Activated naive CD4-positive, alpha-beta T cell treated with anti-CD3 and anti-CD28 coated beads, Interleukin-2, amount 50 U/mL, for 24 hours (primary cell): ENCODE measurements around the gene ENKD1.

Source experiments
- H3K27ac Mint-ChIP-seq: one replicate; pipeline ENCODE4 v1.8.0; 2021; ENCODE audit warnings: mild to moderate bottlenecking, mixed read lengths
- H3K27me3 Mint-ChIP-seq: one replicate; pipeline ENCODE4 v1.8.0; 2021; ENCODE audit warnings: mixed read lengths
- H3K36me3 Mint-ChIP-seq: one replicate; pipeline ENCODE4 v1.8.0; 2021; ENCODE audit warnings: mixed read lengths
- H3K4me1 Mint-ChIP-seq: one replicate; pipeline ENCODE4 v1.8.0; 2021; ENCODE audit warnings: mixed read lengths
- H3K4me3 Mint-ChIP-seq: one replicate; pipeline ENCODE4 v1.8.0; 2021; ENCODE audit warnings: mild to moderate bottlenecking, mixed read lengths
- H3K9me3 Mint-ChIP-seq: one replicate; pipeline ENCODE4 v1.8.0; 2021; ENCODE audit warnings: mixed read lengths

Gene ENKD1

DNA sequence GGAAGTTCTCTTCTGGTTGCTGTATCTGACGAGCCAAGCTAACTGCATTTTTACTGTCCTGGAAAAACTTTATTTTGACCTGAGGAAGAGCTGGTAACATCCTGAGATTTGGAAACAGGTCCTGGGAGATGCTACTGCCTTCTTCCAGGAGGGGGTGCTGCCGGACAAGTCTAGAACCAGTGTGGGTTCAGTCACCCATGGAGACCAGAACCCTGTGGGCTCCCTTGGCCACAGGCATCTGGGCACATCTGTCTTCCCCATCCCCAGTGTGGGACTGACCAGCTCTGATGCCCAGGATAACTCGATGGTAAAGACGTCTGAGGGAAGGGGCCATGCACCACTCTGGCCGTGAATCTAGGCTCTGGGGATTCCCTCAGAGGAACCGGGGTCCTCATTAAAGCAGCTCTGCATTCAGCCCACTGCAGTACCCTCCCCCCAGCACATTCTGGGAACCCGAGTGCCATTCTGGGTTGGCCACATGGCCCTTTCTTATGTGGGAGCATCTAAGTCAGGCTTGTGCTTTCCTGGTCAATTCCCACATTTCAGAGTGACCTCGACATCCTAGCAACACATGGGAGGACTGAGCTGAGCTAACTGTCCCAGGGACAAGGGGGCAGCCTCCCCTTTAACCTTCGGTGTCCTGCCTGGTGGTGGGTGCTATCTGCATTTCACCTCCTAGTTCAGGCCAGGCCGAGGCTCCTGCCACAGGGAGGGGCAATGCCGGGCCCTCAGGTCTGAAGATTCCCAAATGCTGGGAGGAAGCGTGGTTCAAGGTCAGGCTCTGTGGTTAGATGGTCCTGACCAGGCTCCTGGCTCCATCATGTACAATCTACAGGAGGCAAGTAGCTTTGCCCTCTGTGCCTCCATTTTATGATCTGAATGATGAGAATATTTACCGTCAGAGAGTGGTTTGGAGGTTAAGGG is 6.5 kb upstream of the ENKD1 start:
- Mint-ChIP-seq H3K27ac (no peak overlapping the region), H3K4me3 (no peak overlapping the region), H3K9me3 (no peaks in the 10 kb centered on the region), H3K36me3 (no peaks in the 10 kb centered on the region), H3K27me3 (no peaks in the 10 kb centered on the region), H3K4me1 (peaks cover under 1% of the 10 kb centered on the region)

DNA sequence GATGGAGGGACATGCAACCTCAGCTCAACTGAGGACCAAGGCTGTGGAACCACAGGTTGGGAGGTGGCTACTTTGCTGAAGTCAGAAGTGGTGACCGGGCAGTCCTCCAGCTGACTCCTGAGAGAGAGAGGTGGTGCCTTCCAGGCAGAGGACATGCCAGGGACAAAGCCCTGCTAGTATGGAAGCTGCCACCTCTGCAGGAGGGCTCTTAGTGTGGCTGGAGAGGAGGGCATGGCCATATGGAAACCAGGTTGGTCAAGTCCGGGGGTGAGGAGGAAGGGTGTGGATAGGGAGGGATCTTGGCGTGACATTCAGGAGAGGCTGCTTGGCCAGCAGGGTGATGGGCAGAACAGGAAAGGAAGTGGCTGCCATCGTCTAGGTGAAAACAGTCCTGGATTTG is 5.8 kb upstream of the ENKD1 start:
- Mint-ChIP-seq H3K36me3 (no peaks in the 10 kb centered on the region), H3K27ac (no peak overlapping the region), H3K27me3 (no peaks in the 10 kb centered on the region)

DNA sequence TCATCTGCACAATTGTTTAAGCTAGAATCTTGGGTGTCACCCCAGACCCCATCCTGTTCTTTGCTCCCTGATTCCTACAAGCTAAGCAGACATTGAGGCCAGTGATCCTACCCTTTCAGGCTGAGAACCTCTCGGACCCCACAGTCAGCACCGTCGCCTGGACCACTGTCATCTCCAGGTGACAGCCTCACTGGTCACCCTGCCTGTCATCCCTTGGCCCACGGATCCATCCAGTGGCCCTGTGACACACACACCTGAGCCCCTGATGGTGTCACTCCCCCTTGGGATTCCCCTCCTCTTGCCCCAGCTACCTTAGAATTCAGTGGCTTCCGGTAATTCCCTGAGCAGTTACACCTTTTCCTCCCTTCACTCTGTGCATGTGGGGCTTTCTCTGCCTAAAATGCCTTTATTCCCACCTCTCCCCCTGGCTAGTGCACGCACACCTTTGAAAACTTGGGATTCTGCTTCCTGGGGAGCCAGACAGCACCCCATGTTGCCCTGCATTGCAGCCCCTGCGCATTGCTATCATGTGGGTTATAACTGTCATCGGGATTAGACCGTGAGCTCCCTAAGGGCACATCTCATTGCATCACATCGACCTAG is 3.0 kb upstream of the ENKD1 start:
- no peaks in the 10 kb centered on the region for H3K36me3 Mint-ChIP-seq
- no peak overlapping the region for H3K4me3 Mint-ChIP-seq
- no peaks in the 10 kb centered on the region for H3K9me3 Mint-ChIP-seq
- peaks cover 16% of the 10 kb centered on the region for H3K4me1 Mint-ChIP-seq
- no peaks in the 10 kb centered on the region for H3K27me3 Mint-ChIP-seq
- no peak overlapping the region for H3K27ac Mint-ChIP-seq

More for the DNA sequence above, 5.8 kb upstream of the ENKD1 start:
- Mint-ChIP-seq H3K9me3 (no peaks in the 10 kb centered on the region), H3K4me1 (peaks cover 5% of the 10 kb centered on the region), H3K4me3 (no peak overlapping the region)

DNA sequence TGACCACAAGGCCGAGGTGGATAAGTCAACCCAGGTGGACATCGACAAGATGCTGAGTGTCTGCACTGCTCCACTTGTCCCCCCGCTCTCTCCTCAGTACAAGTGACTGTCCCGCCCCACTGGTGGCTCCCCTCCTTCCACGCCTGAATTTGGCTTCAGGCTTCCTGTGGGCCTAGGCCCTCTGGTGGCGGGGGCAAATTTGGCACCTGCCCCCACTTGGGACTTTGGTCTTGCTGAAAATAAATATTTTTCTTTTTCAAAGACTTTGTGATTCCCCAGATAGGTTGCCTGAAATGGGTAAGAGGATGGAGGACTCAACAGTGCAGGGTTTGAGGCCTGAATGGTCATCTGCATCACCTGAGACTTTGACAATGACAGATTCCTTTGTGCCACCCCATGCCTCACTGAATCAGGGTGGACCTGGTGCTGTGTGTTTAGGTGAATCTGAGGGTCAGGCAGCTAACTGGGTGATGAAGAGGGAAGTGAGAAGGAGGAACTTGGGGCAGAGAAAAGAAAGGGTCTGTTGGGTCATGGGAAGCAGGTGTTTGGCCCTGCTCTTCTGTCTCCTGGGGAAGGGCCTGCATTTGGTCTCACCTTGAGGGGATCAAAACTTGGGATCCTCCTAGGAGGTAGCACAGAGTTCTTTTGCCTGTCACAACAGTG is 2.1 kb upstream of the ENKD1 start:
- Mint-ChIP-seq H3K4me1 (peaks cover 16% of the 10 kb centered on the region), H3K27me3 (no peaks in the 10 kb centered on the region), H3K9me3 (no peaks in the 10 kb centered on the region), H3K27ac (peak overlapping the region; percentile 51), H3K36me3 (no peaks in the 10 kb centered on the region), H3K4me3 (no peak overlapping the region)

DNA sequence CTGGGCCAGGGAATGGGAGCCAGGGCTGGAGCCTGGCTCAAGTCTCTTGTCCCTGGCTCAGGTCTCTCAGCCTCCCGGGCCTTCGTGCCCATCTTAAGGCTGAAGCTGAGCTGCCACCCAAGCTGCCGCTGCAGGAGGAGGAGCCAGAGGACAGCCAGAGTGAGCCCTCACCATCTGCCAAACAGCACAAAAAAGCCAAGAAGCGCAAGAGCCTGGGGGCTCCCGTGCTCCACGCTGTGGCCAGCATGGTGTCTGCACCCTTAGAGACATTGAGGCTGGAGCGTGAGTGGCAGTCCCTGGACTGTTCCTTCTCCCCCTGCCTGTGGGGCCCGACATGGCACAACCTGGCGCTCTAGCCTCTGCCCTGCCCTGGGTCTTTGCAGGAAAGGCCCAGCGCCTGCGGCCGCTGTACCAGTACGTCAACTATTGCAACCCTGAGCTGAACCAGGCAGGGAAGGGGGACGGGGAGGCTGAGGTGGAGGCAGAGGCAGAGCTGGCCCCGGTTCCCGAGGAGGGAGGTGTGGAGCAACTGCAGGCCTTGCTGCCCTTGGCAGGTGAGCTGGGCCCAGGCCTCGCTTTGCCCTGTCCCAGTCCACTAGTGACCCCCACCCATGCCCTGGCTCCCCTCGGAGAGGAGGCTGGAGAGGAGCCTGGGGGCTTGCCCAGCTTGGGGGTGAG is 1.4 kb upstream of the ENKD1 start:
- no peaks in the 10 kb centered on the region for H3K36me3 Mint-ChIP-seq
- H3K4me1 Mint-ChIP-seq, result peaks cover 16% of the 10 kb centered on the region
- no peak overlapping the region for H3K27ac Mint-ChIP-seq
- no peaks in the 10 kb centered on the region for H3K9me3 Mint-ChIP-seq
- H3K4me3 Mint-ChIP-seq, result peak overlapping the region; percentile 83
- no peaks in the 10 kb centered on the region for H3K27me3 Mint-ChIP-seq

DNA sequence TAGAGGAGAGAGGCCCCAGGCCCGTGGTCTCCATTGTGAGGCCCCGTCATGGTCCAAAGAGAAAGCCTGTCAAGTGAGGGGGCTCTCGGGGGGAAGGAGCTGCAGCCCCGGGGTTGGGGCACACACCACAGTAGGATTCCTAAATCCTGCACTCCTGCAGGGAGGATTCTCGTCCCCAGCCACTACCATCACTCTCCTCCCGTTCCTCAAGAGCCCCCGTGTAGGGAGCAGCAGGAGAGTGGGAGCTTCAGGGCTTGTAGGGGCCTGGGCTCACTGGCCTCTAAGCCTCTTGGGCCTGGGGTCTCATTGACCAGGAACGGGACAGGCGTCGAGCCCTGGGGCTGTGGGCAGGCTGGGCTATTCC is 885 bp upstream of the ENKD1 start:
- Mint-ChIP-seq H3K27ac (no peak overlapping the region), H3K36me3 (no peaks in the 10 kb centered on the region), H3K9me3 (no peaks in the 10 kb centered on the region), H3K4me1 (peaks cover 16% of the 10 kb centered on the region), H3K27me3 (no peaks in the 10 kb centered on the region), H3K4me3 (peak overlapping the region; percentile 83)

DNA sequence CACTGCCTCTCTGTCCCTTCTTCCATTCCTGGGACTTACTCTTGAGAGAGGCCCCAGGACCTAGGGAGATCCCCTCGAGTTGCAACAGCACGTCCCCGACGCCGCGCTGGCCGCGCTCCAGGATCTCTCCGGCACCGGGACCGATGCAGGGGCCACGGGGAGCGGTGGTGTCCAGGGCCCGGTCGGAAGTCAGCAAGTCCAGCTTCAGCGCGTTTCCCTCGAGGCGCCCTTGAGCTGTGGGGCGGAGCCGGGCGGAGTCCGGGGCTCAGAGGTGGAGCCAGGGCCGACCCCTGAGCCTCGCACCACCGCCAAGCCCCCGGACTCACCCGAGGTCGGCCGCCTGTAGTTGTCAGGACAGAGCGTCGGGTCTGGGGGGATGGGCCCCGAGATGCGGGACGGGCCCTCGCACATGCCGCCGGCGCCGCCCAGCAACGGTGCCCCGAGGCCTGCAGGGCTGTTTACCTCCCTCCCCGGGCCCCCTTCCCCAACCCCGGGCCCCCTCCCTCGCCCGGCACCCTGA is 458 bp downstream of the ENKD1 start:
- Mint-ChIP-seq H3K9me3 (no peaks in the 10 kb centered on the region), H3K4me1 (peaks cover 24% of the 10 kb centered on the region), H3K27me3 (no peaks in the 10 kb centered on the region), H3K36me3 (no peaks in the 10 kb centered on the region), H3K4me3 (peak overlapping the region; percentile 73), H3K27ac (no peak overlapping the region)

DNA sequence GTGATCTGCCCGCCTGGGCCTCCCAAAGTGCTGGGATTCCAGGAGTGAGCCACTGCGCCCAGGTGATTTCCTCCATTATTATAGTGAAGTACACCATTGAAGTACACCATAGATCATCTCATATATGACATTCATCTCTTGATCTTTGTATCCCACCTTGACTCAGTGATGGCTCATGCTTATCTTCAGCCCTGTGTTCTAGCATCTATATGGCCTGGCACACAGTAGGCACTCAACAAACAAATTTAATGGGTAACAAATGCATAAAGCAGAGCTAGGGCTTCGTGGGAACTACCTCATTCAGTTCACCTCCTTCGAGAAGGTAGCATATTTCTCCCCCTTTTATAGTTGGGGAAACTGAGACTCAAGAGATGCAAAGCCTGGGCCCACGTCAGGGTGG is 952 bp downstream of the ENKD1 start:
- H3K4me1 Mint-ChIP-seq, result peaks cover 27% of the 10 kb centered on the region
- peak overlapping the region; percentile 73 for H3K4me3 Mint-ChIP-seq
- H3K27ac Mint-ChIP-seq, result no peak overlapping the region
- no peaks in the 10 kb centered on the region for H3K27me3 Mint-ChIP-seq
- no peaks in the 10 kb centered on the region for H3K9me3 Mint-ChIP-seq
- no peaks in the 10 kb centered on the region for H3K36me3 Mint-ChIP-seq

DNA sequence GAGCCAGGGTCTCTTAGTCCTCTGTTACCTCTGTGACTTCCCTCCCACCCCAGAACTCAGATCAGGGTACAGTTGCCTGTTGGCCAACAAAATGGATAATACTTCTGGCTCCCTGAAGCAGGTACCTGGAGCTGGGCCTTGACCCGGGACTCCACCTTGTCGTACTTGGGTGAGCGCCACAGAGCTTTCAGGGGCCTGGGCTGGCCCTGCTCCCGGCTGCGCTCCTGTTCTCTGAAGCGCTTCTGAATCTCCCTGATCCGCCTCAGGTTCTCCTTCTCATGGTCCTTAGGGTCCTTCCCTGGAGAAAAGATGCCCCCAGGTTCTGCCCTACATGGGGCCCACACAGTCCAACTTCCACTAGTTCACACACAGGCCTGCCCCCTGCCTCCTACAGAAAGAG is 1.7 kb downstream of the ENKD1 start:
- Mint-ChIP-seq H3K27me3 (no peaks in the 10 kb centered on the region), H3K36me3 (no peaks in the 10 kb centered on the region), H3K27ac (peak overlapping the region; percentile 47), H3K9me3 (no peaks in the 10 kb centered on the region), H3K4me1 (peaks cover 27% of the 10 kb centered on the region), H3K4me3 (no peak overlapping the region)

DNA sequence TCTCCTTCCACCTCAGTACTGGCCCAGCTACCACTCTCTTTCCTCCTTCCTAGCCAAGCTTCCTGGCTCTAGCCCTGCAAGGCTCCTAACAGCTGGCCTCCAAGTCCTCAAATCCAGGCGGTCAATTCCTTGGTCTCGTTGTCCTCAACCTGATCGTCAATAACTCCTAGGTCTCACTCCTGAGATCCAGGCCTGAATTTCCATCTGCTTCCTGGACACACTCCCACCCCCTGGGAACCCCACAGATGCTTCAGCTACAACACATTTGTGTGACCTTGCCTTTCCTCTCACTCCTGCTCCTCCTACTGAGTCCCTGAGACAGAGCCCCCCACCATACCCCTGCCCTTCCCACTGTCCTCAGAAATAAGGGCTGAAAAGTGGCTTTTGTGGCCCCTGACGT is 2.3 kb downstream of the ENKD1 start:
- Mint-ChIP-seq H3K9me3 (no peaks in the 10 kb centered on the region), H3K27me3 (no peaks in the 10 kb centered on the region), H3K4me1 (peaks cover 27% of the 10 kb centered on the region), H3K36me3 (no peaks in the 10 kb centered on the region), H3K4me3 (no peak overlapping the region), H3K27ac (no peak overlapping the region)

DNA sequence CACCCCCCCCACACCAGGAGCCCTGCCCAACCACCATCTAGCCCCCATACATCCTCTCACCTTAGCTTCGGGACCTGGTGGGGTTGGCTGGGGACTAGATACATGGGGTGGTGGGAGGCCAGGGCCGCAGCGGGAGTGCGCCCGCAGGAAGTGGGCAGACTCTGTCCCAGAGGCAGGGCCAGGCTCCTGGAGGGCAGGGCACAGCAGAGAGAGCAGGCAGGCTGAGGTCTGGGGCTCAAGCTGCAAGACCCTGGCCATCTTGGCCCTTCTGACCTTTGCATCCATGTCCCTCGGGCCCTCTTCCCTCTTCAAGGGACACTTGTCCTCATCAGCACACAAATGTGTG is 2.7 kb downstream of the ENKD1 start:
- Mint-ChIP-seq H3K27me3 (no peaks in the 10 kb centered on the region), H3K36me3 (no peaks in the 10 kb centered on the region), H3K9me3 (no peaks in the 10 kb centered on the region), H3K4me1 (peaks cover 27% of the 10 kb centered on the region), H3K4me3 (no peak overlapping the region), H3K27ac (no peak overlapping the region)

DNA sequence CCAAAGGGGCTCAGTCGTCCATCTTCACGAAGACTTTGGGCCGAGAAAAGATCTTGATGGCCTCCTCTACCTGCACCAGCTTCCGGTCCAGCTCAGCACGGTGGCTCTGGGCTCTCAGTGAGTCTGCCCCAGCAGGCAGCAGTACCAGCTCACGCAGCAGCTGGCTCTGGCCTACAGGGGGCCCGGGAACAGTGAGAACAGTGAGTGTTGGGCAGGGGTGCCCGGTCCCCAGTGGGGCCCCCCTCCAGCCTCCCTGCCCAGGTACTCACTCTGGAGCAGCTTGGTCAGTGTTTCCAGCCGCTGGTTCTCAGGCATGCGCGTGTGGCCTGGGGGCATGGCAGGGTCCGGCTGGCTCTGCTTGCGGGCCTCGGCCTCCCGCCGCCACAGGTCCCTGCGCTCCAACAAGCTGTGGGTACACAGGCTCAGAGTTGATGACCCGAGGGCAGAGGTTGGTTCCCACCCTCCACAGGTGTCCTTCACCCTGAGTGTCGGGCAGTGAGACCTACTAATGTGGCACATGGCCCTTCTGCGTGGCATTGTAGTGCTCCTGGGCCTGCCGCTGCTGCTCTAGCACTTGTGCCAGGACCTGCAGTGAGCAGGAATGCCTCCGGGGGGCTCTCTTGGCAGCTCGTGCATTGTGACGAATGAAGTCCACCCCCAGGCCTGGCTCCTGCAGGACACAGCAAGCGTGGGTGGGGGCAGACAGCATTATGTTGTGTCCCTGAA is 3.2 kb downstream of the ENKD1 start:
- no peaks in the 10 kb centered on the region for H3K27me3 Mint-ChIP-seq
- peaks cover 27% of the 10 kb centered on the region for H3K4me1 Mint-ChIP-seq
- H3K36me3 Mint-ChIP-seq, result no peaks in the 10 kb centered on the region
- H3K27ac Mint-ChIP-seq, result peak overlapping the region; percentile 12
- H3K9me3 Mint-ChIP-seq, result no peaks in the 10 kb centered on the region
- H3K4me3 Mint-ChIP-seq, result no peak overlapping the region

DNA sequence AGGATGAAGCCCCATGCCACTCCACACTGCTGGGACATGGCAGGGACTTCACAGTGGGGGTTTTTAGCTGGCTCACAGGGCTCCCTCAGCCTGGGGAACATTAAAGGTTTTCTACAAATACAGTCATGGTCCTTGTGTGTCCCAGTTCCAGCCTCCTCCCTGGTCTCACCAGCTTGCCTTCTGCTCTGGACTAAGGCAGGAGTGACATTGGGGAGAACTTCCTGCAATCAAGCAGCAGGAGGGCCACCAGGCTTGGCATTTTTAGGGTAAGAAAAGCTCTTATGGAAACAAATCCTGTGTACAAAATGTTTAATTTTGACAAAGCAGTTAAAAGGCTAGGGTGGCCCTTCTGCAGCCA is 3.9 kb downstream of the ENKD1 start:
- H3K27ac Mint-ChIP-seq, result no peak overlapping the region
- H3K4me1 Mint-ChIP-seq, result peaks cover 22% of the 10 kb centered on the region
- H3K27me3 Mint-ChIP-seq, result no peaks in the 10 kb centered on the region
- H3K9me3 Mint-ChIP-seq, result no peaks in the 10 kb centered on the region
- no peaks in the 10 kb centered on the region for H3K36me3 Mint-ChIP-seq
- H3K4me3 Mint-ChIP-seq, result no peak overlapping the region

DNA sequence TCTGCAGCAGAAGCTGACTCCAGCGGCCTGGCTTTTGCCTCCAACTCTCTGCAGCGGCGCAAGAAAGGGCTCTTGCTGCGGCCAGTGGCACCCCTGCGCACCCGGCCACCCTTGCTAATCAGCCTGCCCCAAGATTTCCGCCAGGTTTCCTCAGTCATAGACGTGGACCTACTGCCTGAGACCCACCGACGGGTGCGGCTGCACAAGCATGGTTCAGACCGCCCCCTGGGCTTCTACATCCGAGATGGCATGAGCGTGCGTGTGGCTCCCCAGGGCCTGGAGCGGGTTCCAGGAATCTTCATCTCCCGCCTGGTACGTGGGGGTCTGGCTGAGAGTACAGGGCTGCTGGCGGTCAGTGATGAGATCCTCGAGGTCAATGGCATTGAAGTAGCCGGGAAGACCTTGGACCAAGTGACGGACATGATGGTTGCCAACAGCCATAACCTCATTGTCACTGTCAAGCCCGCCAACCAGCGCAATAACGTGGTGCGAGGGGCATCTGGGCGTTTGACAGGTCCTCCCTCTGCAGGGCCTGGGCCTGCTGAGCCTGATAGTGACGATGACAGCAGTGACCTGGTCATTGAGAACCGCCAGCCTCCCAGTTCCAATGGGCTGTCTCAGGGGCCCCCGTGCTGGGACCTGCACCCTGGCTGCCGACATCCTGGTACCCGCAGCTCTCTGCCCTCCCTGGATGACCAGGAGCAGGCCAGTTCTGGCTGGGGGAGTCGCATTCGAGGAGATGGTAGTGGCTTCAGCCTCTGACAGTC is 4.5 kb downstream of the ENKD1 start:
- H3K4me3 Mint-ChIP-seq, result peak overlapping the region; percentile 85
- H3K36me3 Mint-ChIP-seq, result no peaks in the 10 kb centered on the region
- no peaks in the 10 kb centered on the region for H3K9me3 Mint-ChIP-seq
- no peak overlapping the region for H3K27ac Mint-ChIP-seq
- H3K27me3 Mint-ChIP-seq, result no peaks in the 10 kb centered on the region
- H3K4me1 Mint-ChIP-seq, result peaks cover 20% of the 10 kb centered on the region
